HCT116 (cell line): ENCODE data around the gene ZFP36. TPM values are rescaled to one million over a fixed set of nuclear protein-coding genes. Genes with fewer than 3 reads are reported as not detected.

Experiments used
- ATAC-seq: fragments of 200-7000 bp; cut with Tn5 transposase; 2 replicates; pipeline ENCODE4 v1.9.1; 2020; ENCODE audit warnings: mild to moderate bottlenecking, moderate library complexity
- BruUV-seq: library from RNA; stranded (reverse); fragments of 400-500 nt; replicated peaks from 2 replicates; lab custom pipeline; 2021; lab: Mats Ljungman, UMichigan
- CTCF ChIA-PET: fragments of 300-600 bp; sonication (Branson Sonifier 250); formaldehyde crosslinking; loops from one replicate; lab custom pipeline; 2021; ENCODE audit warnings: antibody characterized with exemption; lab: Charles Lee
- POLR2A ChIA-PET: fragments of 300-600, 350-600 bp; sonication (Branson Sonifier 250); formaldehyde crosslinking; loops from one replicate; lab custom pipeline; 2021; ENCODE audit warnings: antibody characterized with exemption; lab: Charles Lee
- RAD21 ChIA-PET, 2 experiments: fragments of 300-600 bp; sonication (Branson Sonifier 250); formaldehyde crosslinking; loops; one replicate each; lab custom pipeline; 2023; ENCODE audit warnings: low total read pairs in 2 of 2; ENCODE audit not compliant: uncharacterized antibody in 2 of 2, unreplicated experiment in 2 of 2, low non-redundant PET in 1 of 2; lab: Charles Lee
- DNase-seq: peaks from one replicate; pipeline ENCODE4 v3.0.0-alpha.2; 2010; ENCODE audit warnings: low read depth, low spot score
- H2AFZ ChIP-seq: fragments of 200-600 bp; shearing (Covaris generic), sonication (generic); 2 replicates; pipeline ENCODE4 v1.6.1; 2017; ENCODE audit warnings: low read depth, mixed run types, mixed read lengths, antibody characterized with exemption, low read length; ENCODE audit not compliant: poor library complexity, severe bottlenecking
- H3K27ac ChIP-seq: 2 replicates; pipeline ENCODE4 v1.5.1; 2012; ENCODE audit warnings: low read depth, low read length
- H3K27me3 ChIP-seq: fragments of 200-600 bp; sonication (generic); 2 replicates; pipeline ENCODE4 v1.6.1; 2016; ENCODE audit warnings: mixed run types, low read length, mixed read lengths; ENCODE audit not compliant: insufficient read depth
- H3K36me3 ChIP-seq, 2 experiments: fragments of 200-500 bp in 1 of 2; fragments of 200-600 bp in 1 of 2; sonication (Bioruptor generic) in 1 of 2; sonication (generic) in 1 of 2; 2 replicates each; pipeline versions ENCODE4 v1.5.1 to v1.6.1; 2014 to 2016; ENCODE audit warnings: low read length in 2 of 2, inconsistent platforms in 1 of 2, mixed read lengths in 1 of 2, mixed run types in 1 of 2; ENCODE audit not compliant: insufficient read depth in 2 of 2, control insufficient read depth in 1 of 2
- H3K4me1 ChIP-seq, 2 experiments: fragments of 200-600 bp in 1 of 2; sonication (generic) in 1 of 2; 2 replicates each; pipeline versions ENCODE4 v1.5.1 to v1.6.1; 2012 to 2017; ENCODE audit warnings: low read length in 2 of 2, inconsistent platforms in 1 of 2, mild to moderate bottlenecking in 1 of 2, mixed read lengths in 1 of 2, mixed run types in 1 of 2, moderate library complexity in 1 of 2; ENCODE audit not compliant: insufficient read depth in 2 of 2, control insufficient read depth in 1 of 2
- H3K4me2 ChIP-seq: fragments of 200-600 bp; sonication (generic); 2 replicates; pipeline ENCODE4 v1.6.1; 2017; ENCODE audit warnings: mixed run types, low read length, mixed read lengths
- H3K4me3 ChIP-seq, 2 experiments: fragments of 200-600 bp in 1 of 2; sonication (generic) in 1 of 2; replicated peaks in 1 of 2; 2 replicates each; pipeline ENCODE4 v1.5.1; 2011 to 2016; ENCODE audit warnings: low read length in 2 of 2, control low read depth in 1 of 2, low read depth in 1 of 2, mild to moderate bottlenecking in 1 of 2, mixed read lengths in 1 of 2, mixed run types in 1 of 2
- H3K79me2 ChIP-seq: fragments of 200-600 bp; sonication (generic); 2 replicates; pipeline ENCODE4 v1.6.1; 2017; ENCODE audit warnings: mild to moderate bottlenecking, mixed run types, low read length, moderate library complexity, mixed read lengths; ENCODE audit not compliant: insufficient read depth
- H3K9ac ChIP-seq: fragments of 200-600 bp; sonication (generic); 2 replicates; pipeline ENCODE4 v1.6.1; 2016; ENCODE audit warnings: low read length, mixed read lengths
- H3K9me2 ChIP-seq: fragments of 200-600 bp; sonication (generic), shearing (Covaris generic); 2 replicates; pipeline ENCODE4 v1.6.1; 2017; ENCODE audit warnings: mixed run types, mild to moderate bottlenecking, moderate library complexity; ENCODE audit not compliant: insufficient read depth
- H3K9me3 ChIP-seq, 2 experiments: fragments of 200-500 bp in 1 of 2; fragments of 200-600 bp in 1 of 2; sonication (Bioruptor generic) in 1 of 2; sonication (generic) in 1 of 2; 2 replicates each; pipeline ENCODE4 v1.6.1; 2014 to 2017; ENCODE audit warnings: low read length in 2 of 2, mixed read lengths in 2 of 2, inconsistent platforms in 1 of 2, low read depth in 1 of 2, mild to moderate bottlenecking in 1 of 2, mixed run types in 1 of 2, moderate library complexity in 1 of 2; ENCODE audit not compliant: control insufficient read depth in 1 of 2, insufficient read depth in 1 of 2
- H4K20me1 ChIP-seq: fragments of 200-600 bp; sonication (generic), shearing (Covaris generic); 2 replicates; pipeline ENCODE4 v1.6.1; 2017; ENCODE audit warnings: mixed run types, mild to moderate bottlenecking, moderate library complexity; ENCODE audit not compliant: insufficient read depth
- POLR2A ChIP-seq: IDR thresholded peaks from 2 replicates; pipeline ENCODE4 v1.7.0; 2011; ENCODE audit warnings: borderline replicate concordance; ENCODE audit not compliant: insufficient read depth, insufficient read length; ENCODE audit errors: extremely low read depth
- intact Hi-C: fragments of 100-400 bp; cut with micrococcal nuclease; formaldehyde crosslinking; loops from 2 replicates; pipeline ENCODE4 v1.10.0; 2022
- total RNA-seq: library from RNA; stranded (reverse); gene quantifications from one replicate; pipeline ENCODE4 v1.2.1, GENCODE V29; 2021; ENCODE audit not compliant: unreplicated experiment
- TF ChIP-seq, protein P1 (sequence below), 3 experiments: fragments of 200-600 bp in 1 of 3; sonication (generic) in 1 of 3; IDR thresholded peaks in 2 of 3; conservative IDR thresholded peaks in 1 of 3; 2 replicates each; pipeline ENCODE4 v1.5.1; 2012 to 2017; ENCODE audit warnings: low read depth in 2 of 3, low read length in 2 of 3, antibody characterized with exemption in 1 of 3, borderline replicate concordance in 1 of 3, control low read depth in 1 of 3, mild to moderate bottlenecking in 1 of 3, mixed read lengths in 1 of 3, mixed run types in 1 of 3, moderate library complexity in 1 of 3; ENCODE audit not compliant: insufficient read depth in 1 of 3

The ZFP36 gene
- total RNA-seq, 1 experiment from 2014 or later = 131 TPM

DNA sequence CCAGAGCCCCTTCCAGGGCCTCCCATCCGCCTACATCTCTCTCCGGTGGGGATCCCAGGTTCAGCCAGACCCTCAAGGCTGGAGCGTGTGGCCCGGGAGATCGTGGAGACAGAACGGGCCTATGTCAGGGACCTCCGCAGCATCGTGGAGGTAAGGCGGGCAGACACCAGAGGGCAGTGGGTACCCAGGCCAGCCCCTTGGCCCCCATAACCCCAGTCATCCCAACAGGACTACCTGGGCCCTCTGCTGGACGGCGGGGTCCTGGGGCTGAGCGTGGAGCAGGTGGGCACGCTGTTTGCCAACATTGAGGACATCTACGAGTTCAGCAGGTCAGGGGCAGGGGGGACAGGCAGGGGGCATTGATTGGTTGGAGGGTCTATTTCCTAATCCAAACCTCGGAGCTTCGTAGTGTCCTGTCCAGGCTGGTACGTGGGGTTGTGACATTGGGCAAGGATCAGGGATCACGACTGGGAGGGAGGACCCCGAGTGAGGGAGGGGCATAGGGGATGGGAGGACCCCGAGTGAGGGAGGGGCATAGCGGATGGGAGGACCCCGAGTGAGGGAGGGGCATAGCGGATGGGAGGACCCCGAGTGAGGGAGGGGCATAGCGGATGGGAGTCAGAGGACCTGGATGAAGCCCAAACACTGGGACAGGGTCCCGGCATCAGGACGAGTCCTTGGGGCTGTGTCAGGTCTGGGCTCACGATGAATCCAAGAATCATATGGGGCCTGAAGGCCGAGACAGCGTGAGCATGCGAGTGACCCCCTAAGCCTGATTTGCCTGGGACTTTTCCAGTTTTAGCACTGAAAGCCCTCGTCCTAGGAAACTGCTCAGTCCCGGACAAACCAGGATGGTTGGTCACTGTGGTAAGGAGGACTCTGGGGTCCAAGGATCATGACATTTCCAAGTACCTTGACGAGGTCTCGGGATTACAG is 8.7 kb downstream of the ZFP36 start:
- ChIA-PET POLR2A (no interaction called here), RAD21 (no interaction called here), CTCF (interaction anchor here (1.1 to 1.7 kb wide), 2 partner anchors 13 to 119 kb away, joined by 3 to 5 read pairs; no protein-coding TSS in a partner anchor)
- intact Hi-C loops = no loop called here
- DNase-seq (no peak), ATAC-seq (no peak)
- Histone ChIP-seq H3K4me1 (peaks cover 20 to 41% of the 10 kb centered on the region in 2 experiments), H3K9me2 (no peaks in the 10 kb centered on the region), H3K4me3 (no peak overlapping the region), H2AFZ (no peak overlapping the region), H3K4me2 (no peak overlapping the region), H3K9ac (no peak overlapping the region), H3K27me3 (no peaks in the 10 kb centered on the region), H3K79me2 (no peaks in the 10 kb centered on the region; the same call in 1 of the 2 replicates)
- BruUV-seq = no TSS peak
- TF ChIP-seq POLR2A = no peak
- TF ChIP-seq, protein P1, sequence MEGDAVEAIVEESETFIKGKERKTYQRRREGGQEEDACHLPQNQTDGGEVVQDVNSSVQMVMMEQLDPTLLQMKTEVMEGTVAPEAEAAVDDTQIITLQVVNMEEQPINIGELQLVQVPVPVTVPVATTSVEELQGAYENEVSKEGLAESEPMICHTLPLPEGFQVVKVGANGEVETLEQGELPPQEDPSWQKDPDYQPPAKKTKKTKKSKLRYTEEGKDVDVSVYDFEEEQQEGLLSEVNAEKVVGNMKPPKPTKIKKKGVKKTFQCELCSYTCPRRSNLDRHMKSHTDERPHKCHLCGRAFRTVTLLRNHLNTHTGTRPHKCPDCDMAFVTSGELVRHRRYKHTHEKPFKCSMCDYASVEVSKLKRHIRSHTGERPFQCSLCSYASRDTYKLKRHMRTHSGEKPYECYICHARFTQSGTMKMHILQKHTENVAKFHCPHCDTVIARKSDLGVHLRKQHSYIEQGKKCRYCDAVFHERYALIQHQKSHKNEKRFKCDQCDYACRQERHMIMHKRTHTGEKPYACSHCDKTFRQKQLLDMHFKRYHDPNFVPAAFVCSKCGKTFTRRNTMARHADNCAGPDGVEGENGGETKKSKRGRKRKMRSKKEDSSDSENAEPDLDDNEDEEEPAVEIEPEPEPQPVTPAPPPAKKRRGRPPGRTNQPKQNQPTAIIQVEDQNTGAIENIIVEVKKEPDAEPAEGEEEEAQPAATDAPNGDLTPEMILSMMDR (IDR thresholded peaks at IDR 0.05 in 2 of 3, conservative IDR thresholded peaks at IDR 0.05 in 1 of 3; ENCODE audit: borderline replicate concordance in 1 of 3, insufficient read depth in 1 of 3, low read depth in 2 of 3, low read length in 2 of 3) = peak in 1 of 3 experiments; percentile 10; a peak in 1 of 6 replicates
- TF ChIP-seq, all 23 proteins: peak for 1
- Histone ChIP-seq H3K27ac (no peak overlapping the region), H3K36me3 (0 out of 4 replicates have a peak, but pooled peaks cover 0 to 4% of the 10 kb centered on the region in 2 experiments), H3K9me3 (no peaks in the 10 kb centered on the region), H4K20me1 (no peaks in the 10 kb centered on the region)
